Lower leg skin (tissue), 3 donors: ENCODE measurements around the gene CSGALNACT2.
"Not testable (repeated sequence)": the region's sequence is repeated elsewhere in the genome, so short reads cannot be mapped to it uniquely, and the experiment has no call there.

Experiments used
- POLR2A ChIP-seq, 2 donors: fragments of 450-650 bp; IDR thresholded peaks; one replicate each; pipeline ENCODE4 v1.6.1; 2016 to 2017; ENCODE audit warnings: antibody characterized with exemption in 2 of 2, mild to moderate bottlenecking in 1 of 2, moderate library complexity in 1 of 2
- TF ChIP-seq, protein P1 (sequence below), 3 donors: fragments of 450-650 bp; IDR thresholded peaks; one replicate each; pipeline ENCODE4 v1.5.1; 2016; ENCODE audit warnings: antibody characterized with exemption in 3 of 3, mild to moderate bottlenecking in 3 of 3, moderate library complexity in 2 of 3

GRCh38 chr10:43183764-43184163, 45.5 kb downstream of the CSGALNACT2 start:
- TF ChIP-seq, protein P1, sequence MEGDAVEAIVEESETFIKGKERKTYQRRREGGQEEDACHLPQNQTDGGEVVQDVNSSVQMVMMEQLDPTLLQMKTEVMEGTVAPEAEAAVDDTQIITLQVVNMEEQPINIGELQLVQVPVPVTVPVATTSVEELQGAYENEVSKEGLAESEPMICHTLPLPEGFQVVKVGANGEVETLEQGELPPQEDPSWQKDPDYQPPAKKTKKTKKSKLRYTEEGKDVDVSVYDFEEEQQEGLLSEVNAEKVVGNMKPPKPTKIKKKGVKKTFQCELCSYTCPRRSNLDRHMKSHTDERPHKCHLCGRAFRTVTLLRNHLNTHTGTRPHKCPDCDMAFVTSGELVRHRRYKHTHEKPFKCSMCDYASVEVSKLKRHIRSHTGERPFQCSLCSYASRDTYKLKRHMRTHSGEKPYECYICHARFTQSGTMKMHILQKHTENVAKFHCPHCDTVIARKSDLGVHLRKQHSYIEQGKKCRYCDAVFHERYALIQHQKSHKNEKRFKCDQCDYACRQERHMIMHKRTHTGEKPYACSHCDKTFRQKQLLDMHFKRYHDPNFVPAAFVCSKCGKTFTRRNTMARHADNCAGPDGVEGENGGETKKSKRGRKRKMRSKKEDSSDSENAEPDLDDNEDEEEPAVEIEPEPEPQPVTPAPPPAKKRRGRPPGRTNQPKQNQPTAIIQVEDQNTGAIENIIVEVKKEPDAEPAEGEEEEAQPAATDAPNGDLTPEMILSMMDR (IDR thresholded peaks at IDR 0.05): not testable (repeated sequence)
- not testable (repeated sequence) for TF ChIP-seq POLR2A (IDR thresholded peaks at IDR 0.05)
